HEK293 (cell line): ENCODE data around the gene ABCC9.

Experiments
- GLI2 ChIP-seq: fragments of 450-650 bp; formaldehyde crosslinking; IDR thresholded peaks from 2 replicates; pipeline ENCODE4; 2017; ENCODE audit warnings: missing biosample characterization, missing genetic modification characterization, low read depth, borderline replicate concordance
- HOXA7 ChIP-seq: sonication (generic); formaldehyde crosslinking; IDR thresholded peaks from 2 replicates; pipeline ENCODE4 v1.8.1; 2022; ENCODE audit warnings: missing genetic modification reagents, borderline replicate concordance
- SP7 ChIP-seq: fragments of 450-650 bp; formaldehyde crosslinking; IDR thresholded peaks from 2 replicates; pipeline ENCODE4 v1.5.1; 2016; ENCODE audit warnings: missing biosample characterization, missing genetic modification characterization
- YY1 ChIP-seq: fragments of 450-650 bp; formaldehyde crosslinking; IDR thresholded peaks from 2 replicates; pipeline ENCODE4 v1.5.1; 2018; ENCODE audit warnings: missing biosample characterization, missing genetic modification characterization
- ZBTB8A ChIP-seq: fragments of 450-650 bp; formaldehyde crosslinking; IDR thresholded peaks from 2 replicates; pipeline ENCODE4 v1.5.1; 2016; ENCODE audit warnings: missing biosample characterization, missing genetic modification characterization
- ZNF274 ChIP-seq, 2 experiments: fragments of 200-500 bp in 1 of 2; fragments of 450-650 bp in 1 of 2; sonication (Bioruptor generic) in 1 of 2; formaldehyde crosslinking in 1 of 2; IDR thresholded peaks; 2 replicates each; pipeline versions ENCODE4 v1.5.1 to v1.6.1; 2014 to 2016; ENCODE audit warnings: borderline replicate concordance in 1 of 2, inconsistent platforms in 1 of 2, low read length in 1 of 2, missing biosample characterization in 1 of 2, missing genetic modification characterization in 1 of 2
- TF ChIP-seq, protein P1 (sequence below): IDR thresholded peaks from 2 replicates; pipeline ENCODE4 v1.6.1; 2011; ENCODE audit warnings: mild to moderate bottlenecking, low read depth, low read length, borderline replicate concordance
- TF ChIP-seq, protein P2 (sequence below): fragments of 450-650 bp; formaldehyde crosslinking; IDR thresholded peaks from 2 replicates; pipeline ENCODE4 v1.5.1; 2016; ENCODE audit warnings: missing biosample characterization, missing genetic modification characterization
- TF ChIP-seq, protein P3 (sequence below): fragments of 450-650 bp; formaldehyde crosslinking; IDR thresholded peaks from 2 replicates; pipeline ENCODE4 v1.5.1; 2016; ENCODE audit warnings: missing biosample characterization, missing genetic modification characterization
- TF ChIP-seq, protein P4 (sequence below): fragments of 450-650 bp; formaldehyde crosslinking; IDR thresholded peaks from 2 replicates; pipeline ENCODE4 v1.5.1; 2017; ENCODE audit warnings: missing biosample characterization, missing genetic modification characterization
- TF ChIP-seq, protein P5 (sequence below): fragments of 450-650 bp; formaldehyde crosslinking; IDR thresholded peaks from 2 replicates; pipeline ENCODE4; 2016; ENCODE audit warnings: missing biosample characterization, missing genetic modification characterization
- TF ChIP-seq, protein P6 (sequence below): fragments of 450-650 bp; formaldehyde crosslinking; IDR thresholded peaks from 2 replicates; pipeline ENCODE4 v1.5.1; 2016; ENCODE audit warnings: missing biosample characterization, missing genetic modification characterization
- TF ChIP-seq, protein P7 (sequence below): fragments of 450-650 bp; formaldehyde crosslinking; IDR thresholded peaks from 2 replicates; pipeline ENCODE4 v1.5.1; 2016; ENCODE audit warnings: missing biosample characterization, missing genetic modification characterization
- TF ChIP-seq, protein P8 (sequence below): fragments of 450-650 bp; formaldehyde crosslinking; IDR thresholded peaks from 2 replicates; pipeline ENCODE4 v1.5.1; 2016; ENCODE audit warnings: missing biosample characterization, missing genetic modification characterization

DNA sequence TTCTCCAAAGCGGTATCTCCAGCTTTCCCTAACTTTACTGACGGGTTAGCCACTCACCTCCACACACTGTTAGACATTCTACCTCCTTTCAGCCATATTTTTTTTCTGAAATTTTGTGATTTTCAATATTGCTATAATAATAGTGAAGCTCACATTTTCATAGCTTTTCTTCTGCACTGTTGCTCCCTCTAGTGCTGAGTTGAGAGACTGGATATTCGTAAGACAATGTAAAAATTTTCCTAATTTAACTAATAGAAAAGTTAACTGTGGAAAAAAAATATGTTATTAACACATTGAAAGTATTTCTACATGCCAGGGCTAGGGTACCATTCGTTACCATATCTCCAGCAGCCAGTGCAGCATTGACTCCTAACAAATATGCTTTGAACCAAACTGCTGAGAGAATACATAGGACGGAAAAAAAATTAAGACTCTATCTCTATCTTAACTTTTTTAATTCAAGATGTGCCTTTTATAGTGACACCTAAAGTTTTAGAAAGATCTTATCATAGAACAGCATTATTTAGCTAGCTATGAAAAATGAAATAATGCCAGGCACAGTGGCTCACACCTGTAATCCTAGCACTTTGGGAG lies 48.7 kb upstream of the ABCC9 start:
- TF ChIP-seq, protein P1, sequence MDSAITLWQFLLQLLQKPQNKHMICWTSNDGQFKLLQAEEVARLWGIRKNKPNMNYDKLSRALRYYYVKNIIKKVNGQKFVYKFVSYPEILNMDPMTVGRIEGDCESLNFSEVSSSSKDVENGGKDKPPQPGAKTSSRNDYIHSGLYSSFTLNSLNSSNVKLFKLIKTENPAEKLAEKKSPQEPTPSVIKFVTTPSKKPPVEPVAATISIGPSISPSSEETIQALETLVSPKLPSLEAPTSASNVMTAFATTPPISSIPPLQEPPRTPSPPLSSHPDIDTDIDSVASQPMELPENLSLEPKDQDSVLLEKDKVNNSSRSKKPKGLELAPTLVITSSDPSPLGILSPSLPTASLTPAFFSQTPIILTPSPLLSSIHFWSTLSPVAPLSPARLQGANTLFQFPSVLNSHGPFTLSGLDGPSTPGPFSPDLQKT, result no peak
- TF ChIP-seq, protein P2, sequence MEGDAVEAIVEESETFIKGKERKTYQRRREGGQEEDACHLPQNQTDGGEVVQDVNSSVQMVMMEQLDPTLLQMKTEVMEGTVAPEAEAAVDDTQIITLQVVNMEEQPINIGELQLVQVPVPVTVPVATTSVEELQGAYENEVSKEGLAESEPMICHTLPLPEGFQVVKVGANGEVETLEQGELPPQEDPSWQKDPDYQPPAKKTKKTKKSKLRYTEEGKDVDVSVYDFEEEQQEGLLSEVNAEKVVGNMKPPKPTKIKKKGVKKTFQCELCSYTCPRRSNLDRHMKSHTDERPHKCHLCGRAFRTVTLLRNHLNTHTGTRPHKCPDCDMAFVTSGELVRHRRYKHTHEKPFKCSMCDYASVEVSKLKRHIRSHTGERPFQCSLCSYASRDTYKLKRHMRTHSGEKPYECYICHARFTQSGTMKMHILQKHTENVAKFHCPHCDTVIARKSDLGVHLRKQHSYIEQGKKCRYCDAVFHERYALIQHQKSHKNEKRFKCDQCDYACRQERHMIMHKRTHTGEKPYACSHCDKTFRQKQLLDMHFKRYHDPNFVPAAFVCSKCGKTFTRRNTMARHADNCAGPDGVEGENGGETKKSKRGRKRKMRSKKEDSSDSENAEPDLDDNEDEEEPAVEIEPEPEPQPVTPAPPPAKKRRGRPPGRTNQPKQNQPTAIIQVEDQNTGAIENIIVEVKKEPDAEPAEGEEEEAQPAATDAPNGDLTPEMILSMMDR (tag by site-specific recombination), result no peak
- TF ChIP-seq ZNF274 (IDR thresholded peaks at IDR 0.05; ENCODE audit: low read length), result no peak
- no peak for TF ChIP-seq ZNF274 (tag by site-specific recombination; IDR thresholded peaks at IDR 0.05; ENCODE audit: borderline replicate concordance)
- TF ChIP-seq, protein P3, sequence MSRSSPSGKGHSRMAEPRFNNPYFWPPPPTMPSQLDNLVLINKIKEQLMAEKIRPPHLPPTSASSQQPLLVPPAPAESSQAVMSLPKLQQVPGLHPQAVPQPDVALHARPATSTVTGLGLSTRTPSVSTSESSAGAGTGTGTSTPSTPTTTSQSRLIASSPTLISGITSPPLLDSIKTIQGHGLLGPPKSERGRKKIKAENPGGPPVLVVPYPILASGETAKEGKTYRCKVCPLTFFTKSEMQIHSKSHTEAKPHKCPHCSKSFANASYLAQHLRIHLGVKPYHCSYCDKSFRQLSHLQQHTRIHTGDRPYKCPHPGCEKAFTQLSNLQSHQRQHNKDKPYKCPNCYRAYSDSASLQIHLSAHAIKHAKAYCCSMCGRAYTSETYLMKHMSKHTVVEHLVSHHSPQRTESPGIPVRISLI (tag by site-specific recombination), result no peak
- TF ChIP-seq, protein P4, sequence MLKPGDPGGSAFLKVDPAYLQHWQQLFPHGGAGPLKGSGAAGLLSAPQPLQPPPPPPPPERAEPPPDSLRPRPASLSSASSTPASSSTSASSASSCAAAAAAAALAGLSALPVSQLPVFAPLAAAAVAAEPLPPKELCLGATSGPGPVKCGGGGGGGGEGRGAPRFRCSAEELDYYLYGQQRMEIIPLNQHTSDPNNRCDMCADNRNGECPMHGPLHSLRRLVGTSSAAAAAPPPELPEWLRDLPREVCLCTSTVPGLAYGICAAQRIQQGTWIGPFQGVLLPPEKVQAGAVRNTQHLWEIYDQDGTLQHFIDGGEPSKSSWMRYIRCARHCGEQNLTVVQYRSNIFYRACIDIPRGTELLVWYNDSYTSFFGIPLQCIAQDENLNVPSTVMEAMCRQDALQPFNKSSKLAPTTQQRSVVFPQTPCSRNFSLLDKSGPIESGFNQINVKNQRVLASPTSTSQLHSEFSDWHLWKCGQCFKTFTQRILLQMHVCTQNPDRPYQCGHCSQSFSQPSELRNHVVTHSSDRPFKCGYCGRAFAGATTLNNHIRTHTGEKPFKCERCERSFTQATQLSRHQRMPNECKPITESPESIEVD (tag by site-specific recombination), result no peak
- no peak for TF ChIP-seq HOXA7 (CRISPR knock-in tag)
- no peak for TF ChIP-seq YY1 (tag by site-specific recombination)
- TF ChIP-seq SP7 (tag by site-specific recombination), result no peak
- no peak for TF ChIP-seq GLI2 (tag by site-specific recombination)
- TF ChIP-seq ZBTB8A, result no peak
- TF ChIP-seq, protein P5, sequence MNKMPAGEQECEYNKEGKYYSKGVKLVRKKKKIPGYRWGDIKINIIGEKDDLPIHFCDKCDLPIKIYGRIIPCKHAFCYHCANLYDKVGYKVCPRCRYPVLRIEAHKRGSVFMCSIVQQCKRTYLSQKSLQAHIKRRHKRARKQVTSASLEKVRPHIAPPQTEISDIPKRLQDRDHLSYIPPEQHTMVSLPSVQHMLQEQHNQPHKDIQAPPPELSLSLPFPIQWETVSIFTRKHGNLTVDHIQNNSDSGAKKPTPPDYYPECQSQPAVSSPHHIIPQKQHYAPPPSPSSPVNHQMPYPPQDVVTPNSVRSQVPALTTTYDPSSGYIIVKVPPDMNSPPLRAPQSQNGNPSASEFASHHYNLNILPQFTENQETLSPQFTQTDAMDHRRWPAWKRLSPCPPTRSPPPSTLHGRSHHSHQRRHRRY, result no peak
- TF ChIP-seq, protein P6, sequence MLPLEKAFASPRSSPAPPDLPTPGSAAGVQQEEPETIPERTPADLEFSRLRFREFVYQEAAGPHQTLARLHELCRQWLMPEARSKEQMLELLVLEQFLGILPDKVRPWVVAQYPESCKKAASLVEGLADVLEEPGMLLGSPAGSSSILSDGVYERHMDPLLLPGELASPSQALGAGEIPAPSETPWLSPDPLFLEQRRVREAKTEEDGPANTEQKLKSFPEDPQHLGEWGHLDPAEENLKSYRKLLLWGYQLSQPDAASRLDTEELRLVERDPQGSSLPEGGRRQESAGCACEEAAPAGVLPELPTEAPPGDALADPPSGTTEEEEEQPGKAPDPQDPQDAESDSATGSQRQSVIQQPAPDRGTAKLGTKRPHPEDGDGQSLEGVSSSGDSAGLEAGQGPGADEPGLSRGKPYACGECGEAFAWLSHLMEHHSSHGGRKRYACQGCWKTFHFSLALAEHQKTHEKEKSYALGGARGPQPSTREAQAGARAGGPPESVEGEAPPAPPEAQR (tag by site-specific recombination), result no peak
- TF ChIP-seq, protein P7, sequence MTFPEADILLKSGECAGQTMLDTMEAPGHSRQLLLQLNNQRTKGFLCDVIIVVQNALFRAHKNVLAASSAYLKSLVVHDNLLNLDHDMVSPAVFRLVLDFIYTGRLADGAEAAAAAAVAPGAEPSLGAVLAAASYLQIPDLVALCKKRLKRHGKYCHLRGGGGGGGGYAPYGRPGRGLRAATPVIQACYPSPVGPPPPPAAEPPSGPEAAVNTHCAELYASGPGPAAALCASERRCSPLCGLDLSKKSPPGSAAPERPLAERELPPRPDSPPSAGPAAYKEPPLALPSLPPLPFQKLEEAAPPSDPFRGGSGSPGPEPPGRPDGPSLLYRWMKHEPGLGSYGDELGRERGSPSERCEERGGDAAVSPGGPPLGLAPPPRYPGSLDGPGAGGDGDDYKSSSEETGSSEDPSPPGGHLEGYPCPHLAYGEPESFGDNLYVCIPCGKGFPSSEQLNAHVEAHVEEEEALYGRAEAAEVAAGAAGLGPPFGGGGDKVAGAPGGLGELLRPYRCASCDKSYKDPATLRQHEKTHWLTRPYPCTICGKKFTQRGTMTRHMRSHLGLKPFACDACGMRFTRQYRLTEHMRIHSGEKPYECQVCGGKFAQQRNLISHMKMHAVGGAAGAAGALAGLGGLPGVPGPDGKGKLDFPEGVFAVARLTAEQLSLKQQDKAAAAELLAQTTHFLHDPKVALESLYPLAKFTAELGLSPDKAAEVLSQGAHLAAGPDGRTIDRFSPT (tag by site-specific recombination), result no peak
- TF ChIP-seq, protein P8, sequence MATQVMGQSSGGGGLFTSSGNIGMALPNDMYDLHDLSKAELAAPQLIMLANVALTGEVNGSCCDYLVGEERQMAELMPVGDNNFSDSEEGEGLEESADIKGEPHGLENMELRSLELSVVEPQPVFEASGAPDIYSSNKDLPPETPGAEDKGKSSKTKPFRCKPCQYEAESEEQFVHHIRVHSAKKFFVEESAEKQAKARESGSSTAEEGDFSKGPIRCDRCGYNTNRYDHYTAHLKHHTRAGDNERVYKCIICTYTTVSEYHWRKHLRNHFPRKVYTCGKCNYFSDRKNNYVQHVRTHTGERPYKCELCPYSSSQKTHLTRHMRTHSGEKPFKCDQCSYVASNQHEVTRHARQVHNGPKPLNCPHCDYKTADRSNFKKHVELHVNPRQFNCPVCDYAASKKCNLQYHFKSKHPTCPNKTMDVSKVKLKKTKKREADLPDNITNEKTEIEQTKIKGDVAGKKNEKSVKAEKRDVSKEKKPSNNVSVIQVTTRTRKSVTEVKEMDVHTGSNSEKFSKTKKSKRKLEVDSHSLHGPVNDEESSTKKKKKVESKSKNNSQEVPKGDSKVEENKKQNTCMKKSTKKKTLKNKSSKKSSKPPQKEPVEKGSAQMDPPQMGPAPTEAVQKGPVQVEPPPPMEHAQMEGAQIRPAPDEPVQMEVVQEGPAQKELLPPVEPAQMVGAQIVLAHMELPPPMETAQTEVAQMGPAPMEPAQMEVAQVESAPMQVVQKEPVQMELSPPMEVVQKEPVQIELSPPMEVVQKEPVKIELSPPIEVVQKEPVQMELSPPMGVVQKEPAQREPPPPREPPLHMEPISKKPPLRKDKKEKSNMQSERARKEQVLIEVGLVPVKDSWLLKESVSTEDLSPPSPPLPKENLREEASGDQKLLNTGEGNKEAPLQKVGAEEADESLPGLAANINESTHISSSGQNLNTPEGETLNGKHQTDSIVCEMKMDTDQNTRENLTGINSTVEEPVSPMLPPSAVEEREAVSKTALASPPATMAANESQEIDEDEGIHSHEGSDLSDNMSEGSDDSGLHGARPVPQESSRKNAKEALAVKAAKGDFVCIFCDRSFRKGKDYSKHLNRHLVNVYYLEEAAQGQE, result no peak
